ENCODE measurements around the gene LYPD4. TPM values are rescaled to one million over a fixed set of nuclear protein-coding genes. Genes with fewer than 3 reads are reported as not detected.

Gene LYPD4
- total and polyA plus RNA-seq, 2 donors (not counting 1 experiment from before 2014, with no cell fraction given): not detected

GRCh38 chr19:41872775-41873647 is 28.5 kb upstream of the LYPD4 start:
- Histone ChIP-seq H3K4me3 (ENCODE audit: control extremely low read depth in 1 of 5, extremely low read depth in 1 of 5, insufficient read depth in 1 of 5, low read depth in 2 of 5, low read length in 4 of 5) (no peak overlapping the region), H3K4me1 (ENCODE audit: control insufficient read depth in 2 of 2, insufficient read depth in 2 of 2, low read length in 2 of 2) (peaks cover 68 to 90% of the 10 kb centered on the region in 2 donors), H2AFZ (ENCODE audit: insufficient read depth, low read depth, low read length, poor library complexity, severe bottlenecking) (no peak overlapping the region), H3K4me2 (replicated peaks; ENCODE audit: low read depth, low read length, poor library complexity, severe bottlenecking) (peak overlapping the region; percentile 56), H3K9me3 (ENCODE audit: control extremely low read depth in 1 of 3, control insufficient read depth in 2 of 3, insufficient read depth in 1 of 3, low read length in 2 of 3) (no peaks in the 10 kb centered on the region), H3K9ac (ENCODE audit: low read length) (no peak overlapping the region), H3K36me3 (replicated peaks in 1 of 2; ENCODE audit: control extremely low read depth in 1 of 2, control insufficient read depth in 1 of 2, extremely low read depth in 1 of 2, insufficient read depth in 2 of 2, low read length in 1 of 2) (peaks cover 0 to 43% of the 10 kb centered on the region in 2 experiments), H3K27ac (ENCODE audit: low read length in 2 of 2) (peak overlapping the region; percentile 79 to 96), H3K27me3 (replicated peaks in 1 of 4; ENCODE audit: control extremely low read depth in 1 of 4, control insufficient read depth in 3 of 4, insufficient read depth in 4 of 4, low read length in 3 of 4) (no peaks in the 10 kb centered on the region), H3K79me2 (ENCODE audit: control insufficient read depth, insufficient read depth, low read length) (peaks cover 46% of the 10 kb centered on the region), H4K20me1 (ENCODE audit: control insufficient read depth, insufficient read depth, low read length, poor library complexity, severe bottlenecking) (peaks cover 35% of the 10 kb centered on the region)
- Mint-ChIP-seq H3K27me3 (no peaks in the 10 kb centered on the region), H3K27ac (peak overlapping the region; percentile 90), H3K4me1 (peaks cover 70% of the 10 kb centered on the region), H3K9me3 (ENCODE audit: insufficient read depth) (no peaks in the 10 kb centered on the region), H3K4me3 (peak overlapping the region; percentile 52)
- ChIA-PET CTCF (interaction anchor here (0.7 to 17.0 kb wide), 24 partner anchors 9 to 162 kb away, joined by 3 to 331 read pairs (median 6); partner anchors contain the start of genes RABAC1 and RPS19), POLR2A (interaction anchor here (0.5 to 6.6 kb wide), 10 partner anchors 10 to 610 kb away, joined by 4 to 94 read pairs (median 12); partner anchors contain the start of genes ARHGEF1, RABAC1 and RPS19)
- TF ChIP-seq EZH2 (IDR thresholded peaks at IDR 0.05; ENCODE audit: borderline replicate concordance, insufficient read depth, low read depth, low read length, poor library complexity, severe bottlenecking) (no peak), CTCF (IDR thresholded peaks at IDR 0.05) (peak; percentile 82)
- DNase-seq (peak; percentile 80), ATAC-seq (ENCODE audit: low read depth) (no peak)
- intact Hi-C loops (cut with micrococcal nuclease): loop anchor here (1.0 to 10.0 kb wide), 5 partner anchors 14 to 608 kb away; partner anchors contain the start of gene HNRNPUL1
- WGBS (ENCODE audit: insufficient coverage): 39% methylated on average over 15 of the region's 18 CpGs
